Body of pancreas (tissue), 4 donors: Measurements from ENCODE around the gene SMIM24. TPM values are rescaled to one million over a fixed set of nuclear protein-coding genes. Genes with fewer than 3 reads are reported as not detected.

Source experiments
- ATAC-seq: fragments of 150-250 bp; one replicate; pipeline ENCODE4 v1.9.1; 2016
- DNase-seq, 4 donors: peaks; one replicate each; pipeline ENCODE4 v3.0.0-alpha.2; 2019
- H3K27ac ChIP-seq, 4 donors: fragments of 200-600 bp; sonication (generic); 1 replicate in 3 of 4; 2 replicates in 1 of 4; pipeline versions ENCODE4 v1.5.1 to v1.6.1; 2016 to 2019; ENCODE audit warnings: mild to moderate bottlenecking in 1 of 4, mixed read lengths in 1 of 4, moderate library complexity in 1 of 4
- H3K27me3 ChIP-seq, 2 donors: fragments of 200-600 bp; sonication (generic); one replicate each; pipeline ENCODE4 v1.6.0; 2016; ENCODE audit warnings: mild to moderate bottlenecking in 1 of 2
- H3K36me3 ChIP-seq, 2 donors: fragments of 200-600 bp; sonication (generic); replicated peaks in 1 of 2; 2 replicates each; pipeline ENCODE4 v1.5.1; 2016; ENCODE audit warnings: low read depth in 2 of 2; ENCODE audit not compliant: insufficient read depth in 1 of 2
- H3K4me1 ChIP-seq: fragments of 200-600 bp; sonication (generic); one replicate; pipeline ENCODE4 v1.6.0; 2016
- H3K4me3 ChIP-seq, 2 donors: fragments of 200-600 bp; sonication (generic); 1 replicate in 1 of 2; 2 replicates in 1 of 2; pipeline ENCODE4 v1.5.1; 2016 to 2019
- H3K9me3 ChIP-seq, 3 donors: fragments of 200-600 bp; sonication (generic); 1 replicate in 2 of 3; 2 replicates in 1 of 3; pipeline ENCODE4 v1.5.1; 2016
- POLR2A ChIP-seq, 3 donors: fragments of 450-650 bp; IDR thresholded peaks; one replicate each; pipeline ENCODE4 v1.6.1; 2016; ENCODE audit warnings: antibody characterized with exemption in 3 of 3, mild to moderate bottlenecking in 2 of 3
- WGBS, 2 donors: methylation state at CpG; one replicate each; pipeline ENCODE4 v1.1.5; 2017; 5-methylcytosine and 5-hydroxymethylcytosine counted together
- intact Hi-C: fragments of 100-400 bp; cut with DNase I; formaldehyde crosslinking; loops from one replicate; pipeline ENCODE4 v1.15.1; 2023
- total RNA-seq, 2 donors: library from RNA; depleted of rRNA; stranded (reverse); fragments of >200 nt; gene quantifications; one replicate each; pipeline ENCODE4 v1.1.0, GENCODE V29; 2016
- TF ChIP-seq, protein P1 (sequence below), 7 experiments: fragments of 450-650 bp in 4 of 7; fragments of 200-600 bp in 3 of 7; sonication (generic) in 3 of 7; IDR thresholded peaks; one replicate each; pipeline ENCODE4 v1.5.1; 2016 to 2019; ENCODE audit warnings: antibody characterized with exemption in 7 of 7

SMIM24 gene
- total RNA-seq, 2 donors from 2014 or later, result 7.6 to 11.4 TPM

DNA sequence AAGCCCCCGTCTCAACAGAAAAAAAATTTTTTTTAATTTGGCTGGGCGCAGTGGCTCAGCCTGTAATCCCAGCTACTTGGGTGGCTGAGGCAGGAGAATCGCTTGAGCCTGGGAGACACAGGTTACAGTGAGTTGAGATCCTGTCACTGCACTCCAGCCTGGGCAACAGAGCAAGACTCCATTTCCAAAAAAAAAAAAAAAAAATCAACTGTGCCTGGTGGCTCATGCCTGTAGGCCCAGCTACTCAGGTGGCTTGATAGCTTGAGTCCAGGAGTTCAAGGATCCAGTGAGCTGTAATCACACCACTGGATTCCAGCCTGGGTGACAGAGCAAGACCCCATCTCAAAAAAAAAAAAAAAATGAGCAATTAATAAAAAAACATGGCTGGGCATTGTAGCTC, 21.5 kb upstream of the SMIM24 start:
- Histone ChIP-seq H3K9me3 (no peaks in the 10 kb centered on the region), H3K4me1 (peaks cover 25% of the 10 kb centered on the region), H3K27ac (no peak overlapping the region), H3K27me3 (no peaks in the 10 kb centered on the region), H3K4me3 (no peak overlapping the region), H3K36me3 (no peaks in the 10 kb centered on the region)
- TF ChIP-seq, protein P1, sequence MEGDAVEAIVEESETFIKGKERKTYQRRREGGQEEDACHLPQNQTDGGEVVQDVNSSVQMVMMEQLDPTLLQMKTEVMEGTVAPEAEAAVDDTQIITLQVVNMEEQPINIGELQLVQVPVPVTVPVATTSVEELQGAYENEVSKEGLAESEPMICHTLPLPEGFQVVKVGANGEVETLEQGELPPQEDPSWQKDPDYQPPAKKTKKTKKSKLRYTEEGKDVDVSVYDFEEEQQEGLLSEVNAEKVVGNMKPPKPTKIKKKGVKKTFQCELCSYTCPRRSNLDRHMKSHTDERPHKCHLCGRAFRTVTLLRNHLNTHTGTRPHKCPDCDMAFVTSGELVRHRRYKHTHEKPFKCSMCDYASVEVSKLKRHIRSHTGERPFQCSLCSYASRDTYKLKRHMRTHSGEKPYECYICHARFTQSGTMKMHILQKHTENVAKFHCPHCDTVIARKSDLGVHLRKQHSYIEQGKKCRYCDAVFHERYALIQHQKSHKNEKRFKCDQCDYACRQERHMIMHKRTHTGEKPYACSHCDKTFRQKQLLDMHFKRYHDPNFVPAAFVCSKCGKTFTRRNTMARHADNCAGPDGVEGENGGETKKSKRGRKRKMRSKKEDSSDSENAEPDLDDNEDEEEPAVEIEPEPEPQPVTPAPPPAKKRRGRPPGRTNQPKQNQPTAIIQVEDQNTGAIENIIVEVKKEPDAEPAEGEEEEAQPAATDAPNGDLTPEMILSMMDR (IDR thresholded peaks at IDR 0.05), result no peak
- no peak for TF ChIP-seq POLR2A (IDR thresholded peaks at IDR 0.05)
- WGBS, 2 donors, result 75 to 85% methylated on average over 2 to 3 of the region's 3 CpGs
- no peak for ATAC-seq
- intact Hi-C loops, result no loop called here
- no peak for DNase-seq

DNA sequence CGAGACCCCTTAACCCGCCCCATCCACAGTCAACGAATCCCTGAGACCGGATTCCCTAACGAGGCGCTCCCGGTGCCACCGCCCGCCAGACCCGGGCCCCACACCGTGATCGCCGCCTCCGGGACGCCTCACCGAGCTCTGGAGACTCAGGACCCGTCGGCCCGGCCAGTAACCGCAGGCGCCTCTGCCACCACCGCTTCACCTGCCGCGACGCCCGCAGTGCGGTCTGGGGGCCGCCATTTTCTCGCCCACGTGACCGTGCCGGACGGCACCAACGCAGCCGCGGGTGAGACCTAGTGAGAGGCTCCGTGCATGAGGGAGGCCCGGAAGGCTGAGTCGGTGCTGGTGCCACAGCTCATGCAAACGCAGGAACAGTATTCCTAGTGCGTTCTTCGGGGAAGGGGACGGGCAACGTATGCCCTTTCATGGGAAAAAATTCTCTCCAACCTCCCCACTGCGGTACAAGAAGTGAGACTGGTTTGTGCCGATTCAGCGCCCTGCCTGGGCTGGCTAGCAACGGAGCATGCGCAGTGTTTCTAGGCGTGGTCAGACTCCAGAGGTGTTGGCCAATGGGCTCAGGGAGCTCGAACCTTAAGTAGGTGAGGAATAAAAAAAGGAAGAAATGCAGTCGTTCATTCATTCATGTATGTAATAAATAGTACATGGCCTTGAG, 20.2 kb upstream of the SMIM24 start, which contains the start of gene DOHH:
Gene DOHH, minus strand, starts transcription at position 246 of the 673 bp plus-strand sequence. CDS start 3,860 bp downstream, outside the sequence.
- H3K9me3 ChIP-seq, result no peaks in the 10 kb centered on the region
- peak within 1 kb of the TSS; percentile 88 to 99 (median 97) for H3K27ac ChIP-seq
- H3K4me3 ChIP-seq, result peak within 1 kb of the TSS; percentile 89 to 98
- no peaks in the 10 kb centered on the region for H3K27me3 ChIP-seq
- 0% methylated on average over 8 to 52 of the region's 52 CpGs for WGBS, 2 donors
- H3K36me3 ChIP-seq, result no peaks in the 10 kb centered on the region
- peak in 2 of 3 donors; percentile 70 to 82 for TF ChIP-seq POLR2A (IDR thresholded peaks at IDR 0.05)
- TF ChIP-seq, protein P1 (IDR thresholded peaks at IDR 0.05), result no peak
- intact Hi-C loops, result no loop called here
- ATAC-seq, result peak; percentile 96
- DNase-seq, result peak; percentile 95 to 97 (median 96)
- peaks cover 25% of the 10 kb centered on the region for H3K4me1 ChIP-seq

DNA sequence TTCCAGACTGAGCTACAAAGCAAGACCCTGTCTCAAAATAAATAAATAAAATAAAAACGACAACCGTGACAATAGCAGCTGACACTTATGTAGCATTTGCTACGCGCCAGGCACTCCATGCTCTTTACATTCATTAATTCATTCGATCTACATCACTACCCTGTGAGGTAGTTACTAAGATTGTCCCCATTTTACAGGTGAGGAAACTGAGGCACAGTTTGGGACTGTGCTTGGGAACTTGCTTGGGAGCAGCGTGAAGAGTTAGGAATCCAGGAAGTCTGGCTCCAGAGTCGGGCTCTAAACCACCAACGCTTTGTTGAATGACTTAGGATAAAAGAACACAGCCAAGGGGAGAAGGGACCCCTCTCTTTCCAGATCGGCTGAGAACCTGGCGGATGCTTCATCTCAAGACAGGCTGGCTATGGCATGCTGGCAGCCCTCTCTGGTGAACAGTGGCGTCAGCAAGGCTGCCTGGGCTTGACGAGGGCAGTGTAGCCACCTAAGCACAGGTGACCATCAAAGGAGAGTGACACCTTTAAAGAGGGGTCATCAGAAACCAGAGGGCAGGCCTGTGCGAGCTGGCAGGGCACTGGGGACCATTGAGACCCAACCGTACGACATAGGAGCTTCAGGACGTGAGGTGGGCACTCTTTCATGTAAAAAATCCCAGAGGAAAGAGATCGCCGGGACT, 19.6 kb upstream of the SMIM24 start:
- ATAC-seq (no peak), DNase-seq (no peak)
- Histone ChIP-seq H3K4me3 (peak overlapping the region; percentile 89 to 98), H3K27me3 (no peaks in the 10 kb centered on the region), H3K4me1 (peaks cover 18% of the 10 kb centered on the region), H3K27ac (peak overlapping the region in 3 of 4 donors; percentile 96 to 99 (median 98)), H3K9me3 (no peaks in the 10 kb centered on the region), H3K36me3 (peaks cover 0 to 3% of the 10 kb centered on the region in 2 donors)
- intact Hi-C loops, result no loop called here
- 13 to 31% methylated on average over 10 to 18 of the region's 18 CpGs for WGBS, 2 donors
- TF ChIP-seq, protein P1 (IDR thresholded peaks at IDR 0.05), result no peak
- no peak for TF ChIP-seq POLR2A (IDR thresholded peaks at IDR 0.05)

DNA sequence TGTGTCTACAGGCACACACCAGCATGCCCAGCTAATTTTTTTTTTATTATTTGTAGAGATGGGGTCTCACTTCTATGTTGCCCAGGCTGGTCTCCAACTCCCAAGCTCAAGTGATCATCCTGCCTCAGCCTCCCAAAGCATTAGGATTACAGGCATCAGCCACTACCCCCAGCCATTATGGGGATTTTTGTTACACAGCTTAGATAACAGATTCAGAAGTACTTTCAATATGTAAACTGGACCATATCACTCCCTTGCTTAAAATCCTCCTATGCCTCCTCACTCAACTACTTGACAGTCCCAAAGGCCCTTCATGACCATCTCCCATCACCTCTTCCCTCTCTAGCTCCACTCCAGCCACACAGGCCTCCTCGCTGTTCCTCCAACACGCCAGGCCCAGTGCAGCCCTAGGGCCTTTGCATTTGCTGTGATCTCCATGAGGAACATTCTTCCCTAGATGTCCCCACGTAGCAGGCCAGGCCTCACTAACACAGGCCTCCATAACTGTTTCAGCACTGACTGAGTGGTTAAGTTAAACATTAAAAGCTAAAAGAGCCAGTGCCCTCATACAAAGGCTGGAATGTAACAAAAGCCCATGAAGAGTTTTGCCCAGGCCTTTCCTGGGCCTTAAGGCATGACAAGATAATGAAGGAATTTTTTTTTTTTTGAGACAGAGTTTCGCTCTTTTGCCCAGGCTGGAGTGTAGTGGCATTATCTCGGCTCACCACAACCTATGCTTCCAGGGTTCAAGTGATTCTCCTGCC, 17.6 kb upstream of the SMIM24 start:
- ATAC-seq, result no peak

More for the DNA sequence above, 17.6 kb upstream of the SMIM24 start:
- TF ChIP-seq, protein P1 (IDR thresholded peaks at IDR 0.05), result no peak
- no peak for TF ChIP-seq POLR2A (IDR thresholded peaks at IDR 0.05)
- no peak for DNase-seq
- Histone ChIP-seq H3K4me3 (no peak overlapping the region), H3K9me3 (no peaks in the 10 kb centered on the region), H3K27ac (no peak overlapping the region), H3K27me3 (no peaks in the 10 kb centered on the region), H3K4me1 (peaks cover 17% of the 10 kb centered on the region), H3K36me3 (peaks cover 0 to 3% of the 10 kb centered on the region in 2 donors)
- WGBS, 2 donors, result 96 to 97% methylated on average over 5 of the region's 5 CpGs
- intact Hi-C loops, result no loop called here
